ENCODE measurements around the gene INHBE. TPM values are rescaled to one million over a fixed set of nuclear protein-coding genes. Genes with fewer than 3 reads are reported as not detected.
"Not testable (repeated sequence)": the region's sequence is repeated elsewhere in the genome, so short reads cannot be mapped to it uniquely, and the experiment has no call there.

The INHBE gene, protein sequence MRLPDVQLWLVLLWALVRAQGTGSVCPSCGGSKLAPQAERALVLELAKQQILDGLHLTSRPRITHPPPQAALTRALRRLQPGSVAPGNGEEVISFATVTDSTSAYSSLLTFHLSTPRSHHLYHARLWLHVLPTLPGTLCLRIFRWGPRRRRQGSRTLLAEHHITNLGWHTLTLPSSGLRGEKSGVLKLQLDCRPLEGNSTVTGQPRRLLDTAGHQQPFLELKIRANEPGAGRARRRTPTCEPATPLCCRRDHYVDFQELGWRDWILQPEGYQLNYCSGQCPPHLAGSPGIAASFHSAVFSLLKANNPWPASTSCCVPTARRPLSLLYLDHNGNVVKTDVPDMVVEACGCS
- polyA plus RNA-seq (2013, experiment 1 of 2): 2.9 TPM
- 3.5 TPM for polyA plus RNA-seq (2013, experiment 2 of 2)

GRCh38 chr12:57454566-57455373, at the start of gene INHBE:
TSS of gene INHBE (plus strand) at chr12:57455307. CDS start at chr12:57455537, 230 bp downstream.
- WGBS, 2 experiments (ENCODE audit: insufficient coverage in 2 of 2): 67 to 82% methylated on average over 4 to 9 of the region's 10 CpGs
- Histone ChIP-seq H3K9me3 (ENCODE audit: control insufficient read depth, low read length) (no peaks in the 10 kb centered on the region), H3K4me1 (ENCODE audit: control insufficient read depth, insufficient read depth, low read length, poor library complexity, severe bottlenecking) (peaks cover 34% of the 10 kb centered on the region), H3K36me3 (ENCODE audit: control insufficient read depth, insufficient read depth, low read length) (no peaks in the 10 kb centered on the region), H3K4me3 (ENCODE audit: extremely low read depth, insufficient read depth, low read length, poor library complexity, severe bottlenecking) (no peak within 1 kb of the TSS), H3K27ac (ENCODE audit: low read depth, low read length, severe bottlenecking) (peak within 1 kb of the TSS; percentile 80)

GRCh38 chr12:57410534-57410933, 44.6 kb upstream of the INHBE start:
- no peaks in the 10 kb centered on the region for H3K4me1 ChIP-seq (ENCODE audit: control insufficient read depth, insufficient read depth, low read length, poor library complexity, severe bottlenecking)
- 97 to 98% methylated on average over 4 of the region's 4 CpGs for WGBS, 2 experiments (ENCODE audit: insufficient coverage in 2 of 2)
- no peak overlapping the region for H3K4me3 ChIP-seq (ENCODE audit: extremely low read depth, insufficient read depth, low read length, poor library complexity, severe bottlenecking)
- no peak overlapping the region for H3K27ac ChIP-seq (ENCODE audit: low read depth, low read length, severe bottlenecking)
- no peaks in the 10 kb centered on the region for H3K9me3 ChIP-seq (ENCODE audit: control insufficient read depth, low read length)
- no peaks in the 10 kb centered on the region for H3K36me3 ChIP-seq (ENCODE audit: control insufficient read depth, insufficient read depth, low read length)

DNA sequence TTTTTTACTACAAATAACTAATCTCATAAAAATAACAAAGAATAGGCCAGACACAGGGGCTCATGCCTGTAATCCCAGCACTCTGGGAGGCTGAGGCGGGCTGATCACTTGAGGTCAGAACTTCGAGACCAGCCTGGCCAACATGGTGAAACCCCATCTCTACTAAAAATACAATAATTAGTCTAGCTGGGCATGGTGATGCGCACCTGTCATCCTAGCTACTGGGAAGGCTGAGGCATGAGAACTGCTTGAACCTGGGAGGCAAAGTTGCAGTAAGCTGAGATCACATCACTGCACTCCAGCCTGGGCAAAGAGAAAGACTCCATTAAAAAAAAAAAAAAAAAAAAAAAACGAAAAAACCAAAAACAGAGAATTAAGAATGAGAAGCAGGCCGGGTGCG, 40.9 kb upstream of the INHBE start:
- H3K4me3 ChIP-seq (ENCODE audit: extremely low read depth, insufficient read depth, low read length, poor library complexity, severe bottlenecking); H3K4me1 ChIP-seq (ENCODE audit: control insufficient read depth, insufficient read depth, low read length, poor library complexity, severe bottlenecking); H3K9me3 ChIP-seq (ENCODE audit: control insufficient read depth, low read length); H3K36me3 ChIP-seq (ENCODE audit: control insufficient read depth, insufficient read depth, low read length); H3K27ac ChIP-seq (ENCODE audit: low read depth, low read length, severe bottlenecking): not testable (repeated sequence)
- WGBS, 2 experiments (ENCODE audit: insufficient coverage in 2 of 2): 93 to 95% methylated on average over 3 to 4 of the region's 6 CpGs

DNA sequence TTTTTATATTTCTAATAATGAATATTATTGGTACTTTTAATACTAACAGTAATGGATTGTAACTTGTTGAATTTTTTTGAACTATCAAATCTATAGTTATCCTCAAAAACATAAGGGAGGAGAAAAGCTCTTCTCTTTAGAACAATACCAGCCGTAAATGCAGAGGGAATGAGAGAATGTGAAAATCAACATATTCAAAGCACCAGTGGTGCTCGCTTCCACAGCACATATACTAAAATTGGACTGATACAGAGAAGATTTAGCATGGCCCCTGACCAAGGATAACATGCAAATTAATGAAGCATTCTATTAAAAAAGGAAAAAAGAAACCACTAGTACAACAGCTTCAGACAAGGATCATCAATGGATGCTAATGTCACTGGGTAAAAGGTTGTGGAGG, 40.0 kb upstream of the INHBE start:
- H3K4me1 ChIP-seq (ENCODE audit: control insufficient read depth, insufficient read depth, low read length, poor library complexity, severe bottlenecking): peaks cover 2% of the 10 kb centered on the region
- H3K4me3 ChIP-seq (ENCODE audit: extremely low read depth, insufficient read depth, low read length, poor library complexity, severe bottlenecking): no peak overlapping the region
- no peaks in the 10 kb centered on the region for H3K9me3 ChIP-seq (ENCODE audit: control insufficient read depth, low read length)
- no peaks in the 10 kb centered on the region for H3K36me3 ChIP-seq (ENCODE audit: control insufficient read depth, insufficient read depth, low read length)
- 100% methylated on average over 1 of the region's 2 CpGs; no CpG with 5 or more reads in 1 of the 2 experiments for WGBS, 2 experiments (ENCODE audit: insufficient coverage in 2 of 2)
- no peak overlapping the region for H3K27ac ChIP-seq (ENCODE audit: low read depth, low read length, severe bottlenecking)

GRCh38 chr12:57416039-57416996, 38.8 kb upstream of the INHBE start:
- H3K36me3 ChIP-seq (ENCODE audit: control insufficient read depth, insufficient read depth, low read length): peaks cover 3% of the 10 kb centered on the region
- H3K27ac ChIP-seq (ENCODE audit: low read depth, low read length, severe bottlenecking): no peak overlapping the region
- no peaks in the 10 kb centered on the region for H3K9me3 ChIP-seq (ENCODE audit: control insufficient read depth, low read length)
- WGBS, 2 experiments (ENCODE audit: insufficient coverage in 2 of 2): 93 to 95% methylated on average over 6 of the region's 8 CpGs
- H3K4me3 ChIP-seq (ENCODE audit: extremely low read depth, insufficient read depth, low read length, poor library complexity, severe bottlenecking): no peak overlapping the region
- H3K4me1 ChIP-seq (ENCODE audit: control insufficient read depth, insufficient read depth, low read length, poor library complexity, severe bottlenecking): peaks cover 2% of the 10 kb centered on the region

DNA sequence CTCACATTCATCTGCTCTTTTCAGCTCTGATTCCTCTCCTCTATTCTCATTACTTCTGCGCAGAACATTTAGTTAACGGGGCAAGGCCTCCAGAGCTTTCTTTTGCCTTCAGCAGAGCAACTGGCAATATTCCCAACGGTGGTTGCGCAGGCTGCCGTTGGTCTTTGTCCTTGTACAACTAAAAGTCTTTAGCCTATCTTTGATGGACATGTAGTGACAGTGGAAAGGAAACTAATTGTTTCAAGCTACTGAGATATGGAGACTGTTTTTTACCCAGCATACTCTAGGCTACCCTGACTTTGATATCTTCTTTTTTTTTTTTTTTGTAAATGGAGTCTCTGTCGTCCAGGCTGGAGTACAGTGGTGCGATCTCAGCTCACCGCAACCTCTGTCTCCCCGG, 36.9 kb upstream of the INHBE start:
- Histone ChIP-seq H3K36me3 (ENCODE audit: control insufficient read depth, insufficient read depth, low read length) (peaks cover 11% of the 10 kb centered on the region), H3K4me1 (ENCODE audit: control insufficient read depth, insufficient read depth, low read length, poor library complexity, severe bottlenecking) (peaks cover 2% of the 10 kb centered on the region), H3K27ac (ENCODE audit: low read depth, low read length, severe bottlenecking) (no peak overlapping the region), H3K9me3 (ENCODE audit: control insufficient read depth, low read length) (no peaks in the 10 kb centered on the region), H3K4me3 (ENCODE audit: extremely low read depth, insufficient read depth, low read length, poor library complexity, severe bottlenecking) (no peak overlapping the region)
- 95 to 98% methylated on average over 2 to 5 of the region's 9 CpGs for WGBS, 2 experiments (ENCODE audit: insufficient coverage in 2 of 2)

GRCh38 chr12:57419495-57419894, 35.6 kb upstream of the INHBE start:
- H3K27ac ChIP-seq (ENCODE audit: low read depth, low read length, severe bottlenecking): no peak overlapping the region
- H3K36me3 ChIP-seq (ENCODE audit: control insufficient read depth, insufficient read depth, low read length): peaks cover 16% of the 10 kb centered on the region
- WGBS, 2 experiments (ENCODE audit: insufficient coverage in 2 of 2): 92 to 96% methylated on average over 2 of the region's 2 CpGs
- no peak overlapping the region for H3K4me3 ChIP-seq (ENCODE audit: extremely low read depth, insufficient read depth, low read length, poor library complexity, severe bottlenecking)
- peaks cover 2% of the 10 kb centered on the region for H3K4me1 ChIP-seq (ENCODE audit: control insufficient read depth, insufficient read depth, low read length, poor library complexity, severe bottlenecking)
- H3K9me3 ChIP-seq (ENCODE audit: control insufficient read depth, low read length): no peaks in the 10 kb centered on the region

- no peak overlapping the region for H3K4me3 ChIP-seq (ENCODE audit: extremely low read depth, insufficient read depth, low read length, poor library complexity, severe bottlenecking)
- no peak overlapping the region for H3K27ac ChIP-seq (ENCODE audit: low read depth, low read length, severe bottlenecking)
- 97 to 100% methylated on average over 5 of the region's 5 CpGs for WGBS, 2 experiments (ENCODE audit: insufficient coverage in 2 of 2)
- no peaks in the 10 kb centered on the region for H3K9me3 ChIP-seq (ENCODE audit: control insufficient read depth, low read length)
- H3K4me1 ChIP-seq (ENCODE audit: control insufficient read depth, insufficient read depth, low read length, poor library complexity, severe bottlenecking): peaks cover 2% of the 10 kb centered on the region
- peaks cover 23% of the 10 kb centered on the region for H3K36me3 ChIP-seq (ENCODE audit: control insufficient read depth, insufficient read depth, low read length)
Measured at GRCh38 chr12:57420482-57420881, 34.6 kb upstream of the INHBE start.

DNA sequence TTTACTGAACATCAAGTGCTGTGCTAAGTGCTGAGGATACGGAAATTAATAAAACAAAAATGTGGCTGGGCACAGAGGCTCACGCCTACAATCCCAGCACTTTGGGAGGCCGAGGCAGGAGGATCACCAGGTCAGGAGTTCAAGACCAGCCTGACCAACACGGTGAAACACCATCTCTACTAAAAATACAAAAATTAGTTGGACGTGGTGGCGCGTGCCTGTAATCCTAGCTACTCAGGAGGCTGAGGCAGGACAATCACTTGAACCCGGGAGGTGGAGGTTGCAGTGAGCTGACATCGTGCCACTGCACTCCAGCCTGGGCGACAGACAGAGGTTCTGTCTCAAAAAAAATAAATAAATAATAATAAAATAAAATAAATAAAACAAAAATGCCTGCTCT, 28.2 kb upstream of the INHBE start:
- H3K9me3 ChIP-seq (ENCODE audit: control insufficient read depth, low read length); H3K4me1 ChIP-seq (ENCODE audit: control insufficient read depth, insufficient read depth, low read length, poor library complexity, severe bottlenecking); H3K27ac ChIP-seq (ENCODE audit: low read depth, low read length, severe bottlenecking); H3K4me3 ChIP-seq (ENCODE audit: extremely low read depth, insufficient read depth, low read length, poor library complexity, severe bottlenecking): not testable (repeated sequence)
- 95 to 100% methylated on average over 4 to 6 of the region's 10 CpGs for WGBS, 2 experiments (ENCODE audit: insufficient coverage in 2 of 2)
- peaks cover 22% of the 10 kb centered on the region for H3K36me3 ChIP-seq (ENCODE audit: control insufficient read depth, insufficient read depth, low read length)

DNA sequence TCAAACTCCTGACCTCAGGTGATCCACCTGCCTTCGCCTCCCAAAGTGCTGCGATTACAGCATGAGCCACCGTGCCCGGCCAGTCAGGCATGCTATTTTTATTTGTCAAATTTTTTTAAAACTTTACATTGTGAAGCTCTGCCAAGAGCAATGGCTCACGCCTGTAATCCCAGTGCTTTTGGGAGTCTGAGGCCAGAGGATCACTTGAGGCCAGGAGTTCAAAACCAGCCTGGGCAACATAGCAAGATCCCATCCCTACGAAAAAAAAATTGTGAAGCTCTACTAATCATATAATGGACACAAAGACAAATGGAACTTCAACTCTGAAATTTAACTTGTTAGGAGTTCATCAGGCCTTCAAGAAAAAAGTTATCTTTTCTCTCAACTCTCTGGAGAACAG, 26.1 kb upstream of the INHBE start:
- no peak overlapping the region for H3K27ac ChIP-seq (ENCODE audit: low read depth, low read length, severe bottlenecking)
- H3K4me3 ChIP-seq (ENCODE audit: extremely low read depth, insufficient read depth, low read length, poor library complexity, severe bottlenecking): no peak overlapping the region
- H3K4me1 ChIP-seq (ENCODE audit: control insufficient read depth, insufficient read depth, low read length, poor library complexity, severe bottlenecking): no peaks in the 10 kb centered on the region
- H3K36me3 ChIP-seq (ENCODE audit: control insufficient read depth, insufficient read depth, low read length): peaks cover 14% of the 10 kb centered on the region
- H3K9me3 ChIP-seq (ENCODE audit: control insufficient read depth, low read length): no peaks in the 10 kb centered on the region
- WGBS, 2 experiments (ENCODE audit: insufficient coverage in 2 of 2): 84 to 96% methylated on average over 3 to 6 of the region's 6 CpGs

Data from mesodermal cell (in vitro differentiated cells).